ENCODE measurements around the gene NR1I2. TPM values are rescaled to one million over a fixed set of nuclear protein-coding genes. Genes with fewer than 3 reads are reported as not detected.

Gene NR1I2
- total and polyA plus RNA-seq, 4 donors, result 3.2 to 121 (median 48.1) TPM

GRCh38 chr3:119776304-119776703 is 5.6 kb upstream of the NR1I2 start:
- Histone ChIP-seq H3K27ac (ENCODE audit: low read depth in 1 of 2, low read length in 2 of 2) (no peak overlapping the region), H3K36me3 (ENCODE audit: control insufficient read depth in 4 of 4, insufficient read depth in 3 of 4, low read depth in 1 of 4, low read length in 3 of 4) (no peaks in the 10 kb centered on the region), H3K9ac (ENCODE audit: low read depth in 1 of 2, low read length in 2 of 2) (no peak overlapping the region), H3K27me3 (ENCODE audit: control insufficient read depth in 4 of 4, insufficient read depth in 4 of 4, low read length in 3 of 4) (no peaks in the 10 kb centered on the region), H3K4me1 (ENCODE audit: control insufficient read depth in 4 of 4, insufficient read depth in 4 of 4, low read length in 3 of 4) (peaks cover 0 to 12% (median 2%) of the 10 kb centered on the region in 4 donors), H3K4me3 (ENCODE audit: low read depth in 1 of 3, low read length in 3 of 3) (no peak overlapping the region), H3K9me3 (ENCODE audit: control insufficient read depth in 4 of 4, low read length in 3 of 4) (peaks cover 0 to 3% (median 2%) of the 10 kb centered on the region in 4 donors)
- no peak for DNase-seq (ENCODE audit: low spot score)
- 50% methylated on average over 1 of the region's 1 CpG for WGBS
- TF ChIP-seq HNF4A (conservative IDR thresholded peaks at IDR 0.05) (no peak), YY1 (IDR thresholded peaks at IDR 0.05) (no peak), RAD21 (IDR thresholded peaks at IDR 0.05) (no peak), HNF4G (IDR thresholded peaks at IDR 0.05) (no peak), EGR1 (IDR thresholded peaks at IDR 0.05; ENCODE audit: low read depth in 2 of 2) (no peak), JUND (IDR thresholded peaks at IDR 0.05) (no peak), SP1 (IDR thresholded peaks at IDR 0.05) (no peak), CTCF (IDR thresholded peaks at IDR 0.05; ENCODE audit: low read depth, low read length, missing input control) (no peak), REST (IDR thresholded peaks at IDR 0.05) (no peak), ZBTB33 (IDR thresholded peaks at IDR 0.05) (no peak), MAX (IDR thresholded peaks at IDR 0.05) (no peak), FOXA1 (IDR thresholded peaks at IDR 0.05) (no peak), FOXA2 (IDR thresholded peaks at IDR 0.05) (no peak)

- H3K4me3 ChIP-seq (ENCODE audit: low read depth in 1 of 3, low read length in 3 of 3), result no peak overlapping the region
- H3K36me3 ChIP-seq (ENCODE audit: control insufficient read depth in 4 of 4, insufficient read depth in 3 of 4, low read depth in 1 of 4, low read length in 3 of 4), result no peaks in the 10 kb centered on the region
- H3K9me3 ChIP-seq (ENCODE audit: control insufficient read depth in 4 of 4, low read length in 3 of 4), result peaks cover 0 to 3% (median 2%) of the 10 kb centered on the region in 4 donors
- H3K9ac ChIP-seq (ENCODE audit: low read depth in 1 of 2, low read length in 2 of 2), result no peak overlapping the region
- no peak for TF ChIP-seq ATF3 (IDR thresholded peaks at IDR 0.05)
- TF ChIP-seq GABPA (IDR thresholded peaks at IDR 0.05 in 1 of 2, conservative IDR thresholded peaks at IDR 0.05 in 1 of 2), result no peak
- no peak for TF ChIP-seq REST (IDR thresholded peaks at IDR 0.05)
- no peak for TF ChIP-seq RXRA (IDR thresholded peaks at IDR 0.05)
- TF ChIP-seq ZBTB33 (IDR thresholded peaks at IDR 0.05), result no peak
- no peak for TF ChIP-seq FOXA2 (IDR thresholded peaks at IDR 0.05)
- no peak for TF ChIP-seq HNF4G (IDR thresholded peaks at IDR 0.05)
- TF ChIP-seq TAF1 (conservative IDR thresholded peaks at IDR 0.05), result no peak
- WGBS, result 99% methylated on average over 1 of the region's 1 CpG
- H3K4me1 ChIP-seq (ENCODE audit: control insufficient read depth in 4 of 4, insufficient read depth in 4 of 4, low read length in 3 of 4), result peaks cover 0 to 16% (median 2%) of the 10 kb centered on the region in 4 donors
- no peak overlapping the region for H3K27ac ChIP-seq (ENCODE audit: low read depth in 1 of 2, low read length in 2 of 2)
- no peak for DNase-seq (ENCODE audit: low spot score)
- H3K27me3 ChIP-seq (ENCODE audit: control insufficient read depth in 4 of 4, insufficient read depth in 4 of 4, low read length in 3 of 4), result no peaks in the 10 kb centered on the region
Measured at GRCh38 chr3:119778176-119778575, 3.7 kb upstream of the NR1I2 start.

All from liver (tissue), 9 donors.